NCI-H2107 treated with DMSO at 0.1 percent for 48 hours (cell line): Measurements from ENCODE around the gene CACNA1D.

Source experiments
- DNase-seq: peaks from one replicate; lab custom pipeline; 2025; ENCODE audit not compliant: unreplicated experiment; lab: John Stamatoyannopoulos, UW

CACNA1D gene

GRCh38 chr3:53818221-53819162 lies 324.1 kb downstream of the CACNA1D start:
- no peak for DNase-seq

GRCh38 chr3:53819163-53819868 lies 324.9 kb downstream of the CACNA1D start:
- DNase-seq = no peak

GRCh38 chr3:53820084-53820483 lies 325.7 kb downstream of the CACNA1D start:
- DNase-seq = no peak

GRCh38 chr3:53820756-53821580 lies 326.6 kb downstream of the CACNA1D start:
- no peak for DNase-seq

- peak; percentile 73 for DNase-seq
These were observed 327.3 kb downstream of the CACNA1D start for GRCh38 chr3:53821631-53822121.

GRCh38 chr3:53822331-53822741 lies 327.9 kb downstream of the CACNA1D start:
- no peak for DNase-seq

GRCh38 chr3:53823026-53823955 lies 328.9 kb downstream of the CACNA1D start:
- DNase-seq = no peak

GRCh38 chr3:53823956-53824657 lies 329.7 kb downstream of the CACNA1D start:
- no peak for DNase-seq

GRCh38 chr3:53824795-53825194 lies 330.4 kb downstream of the CACNA1D start:
- no peak for DNase-seq

GRCh38 chr3:53826048-53826447 lies 331.6 kb downstream of the CACNA1D start:
- no peak for DNase-seq

GRCh38 chr3:53828581-53828980 lies 334.2 kb downstream of the CACNA1D start:
- no peak for DNase-seq

- no peak for DNase-seq
These were observed 335.2 kb downstream of the CACNA1D start for GRCh38 chr3:53829605-53830004.

- DNase-seq = no peak
These were observed 336.5 kb downstream of the CACNA1D start for GRCh38 chr3:53830944-53831343.

GRCh38 chr3:53833053-53833645 lies 338.7 kb downstream of the CACNA1D start:
- no peak for DNase-seq

GRCh38 chr3:53833700-53834099 lies 339.3 kb downstream of the CACNA1D start:
- DNase-seq = no peak

- DNase-seq = no peak
These were observed 340.2 kb downstream of the CACNA1D start for GRCh38 chr3:53834429-53835095.

GRCh38 chr3:53835257-53835656 lies 340.8 kb downstream of the CACNA1D start:
- no peak for DNase-seq

- no peak for DNase-seq
These were observed 341.9 kb downstream of the CACNA1D start for GRCh38 chr3:53836084-53836872.
